Esophagus squamous epithelium (tissue), 4 donors: ENCODE results near the gene FBXL2.

Experiments used
- POLR2A ChIP-seq, 4 donors: fragments of 450-650 bp; IDR thresholded peaks; one replicate each; pipeline ENCODE4 v1.6.1; 2017; ENCODE audit warnings: antibody characterized with exemption in 4 of 4, mild to moderate bottlenecking in 4 of 4, moderate library complexity in 3 of 4
- TF ChIP-seq, protein P1 (sequence below), 6 experiments: fragments of 450-650 bp in 4 of 6; fragments of 200-600 bp in 2 of 6; sonication (generic) in 2 of 6; IDR thresholded peaks; one replicate each; pipeline ENCODE4 v1.5.1; 2016 to 2019; ENCODE audit warnings: antibody characterized with exemption in 6 of 6, mild to moderate bottlenecking in 4 of 6, moderate library complexity in 4 of 6

DNA sequence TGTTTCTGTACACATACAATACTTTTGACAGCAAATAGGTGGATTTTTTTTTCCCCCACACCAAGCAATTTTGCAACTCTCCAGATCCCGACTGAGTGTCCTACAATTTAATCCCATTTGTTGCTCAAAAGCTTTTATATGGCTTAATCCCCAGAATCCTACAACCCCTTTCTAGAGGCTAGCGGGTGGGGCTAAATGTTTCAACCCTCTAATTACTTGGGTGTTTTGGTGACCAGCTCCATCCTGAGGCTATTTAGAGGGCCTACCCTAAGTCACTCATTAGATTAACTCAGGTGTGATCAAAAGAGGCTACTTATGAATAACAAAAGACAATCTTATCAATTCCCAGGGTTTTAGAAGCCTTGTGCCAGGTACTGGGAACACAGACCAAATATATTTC is 21.0 kb upstream of the FBXL2 start:
- TF ChIP-seq, protein P1, sequence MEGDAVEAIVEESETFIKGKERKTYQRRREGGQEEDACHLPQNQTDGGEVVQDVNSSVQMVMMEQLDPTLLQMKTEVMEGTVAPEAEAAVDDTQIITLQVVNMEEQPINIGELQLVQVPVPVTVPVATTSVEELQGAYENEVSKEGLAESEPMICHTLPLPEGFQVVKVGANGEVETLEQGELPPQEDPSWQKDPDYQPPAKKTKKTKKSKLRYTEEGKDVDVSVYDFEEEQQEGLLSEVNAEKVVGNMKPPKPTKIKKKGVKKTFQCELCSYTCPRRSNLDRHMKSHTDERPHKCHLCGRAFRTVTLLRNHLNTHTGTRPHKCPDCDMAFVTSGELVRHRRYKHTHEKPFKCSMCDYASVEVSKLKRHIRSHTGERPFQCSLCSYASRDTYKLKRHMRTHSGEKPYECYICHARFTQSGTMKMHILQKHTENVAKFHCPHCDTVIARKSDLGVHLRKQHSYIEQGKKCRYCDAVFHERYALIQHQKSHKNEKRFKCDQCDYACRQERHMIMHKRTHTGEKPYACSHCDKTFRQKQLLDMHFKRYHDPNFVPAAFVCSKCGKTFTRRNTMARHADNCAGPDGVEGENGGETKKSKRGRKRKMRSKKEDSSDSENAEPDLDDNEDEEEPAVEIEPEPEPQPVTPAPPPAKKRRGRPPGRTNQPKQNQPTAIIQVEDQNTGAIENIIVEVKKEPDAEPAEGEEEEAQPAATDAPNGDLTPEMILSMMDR (IDR thresholded peaks at IDR 0.05): no peak
- TF ChIP-seq POLR2A (IDR thresholded peaks at IDR 0.05): no peak
